Erythroblast (primary cell): Measurements from ENCODE around the gene TBX6.

Experiments used
- GATA1 ChIP-seq: IDR thresholded peaks from 2 replicates; pipeline ENCODE4 v1.6.1; 2011; ENCODE audit warnings: low read depth, mild to moderate bottlenecking, control low read depth, low read length, moderate library complexity
- POLR2A ChIP-seq: IDR thresholded peaks from 2 replicates; pipeline ENCODE4 v1.6.1; 2011; ENCODE audit warnings: mild to moderate bottlenecking, low read length

- TF ChIP-seq POLR2A = no peak
- no peak for TF ChIP-seq GATA1
Observed at GRCh38 chr16:30124985-30125379, 33.3 kb upstream of the TBX6 start.
